CD4-positive, alpha-beta memory T cell (primary cell): ENCODE measurements around the gene AHSG. TPM values are rescaled to one million over a fixed set of nuclear protein-coding genes. Genes with fewer than 3 reads are reported as not detected.

Source experiments
- CTCF ChIA-PET: fragments of 350-600 bp; sonication (Branson Sonifier 250); formaldehyde crosslinking; loops from one replicate; lab custom pipeline; 2021; ENCODE audit warnings: inconsistent platforms; ENCODE audit not compliant: partially characterized antibody; lab: Charles Lee
- POLR2A ChIA-PET: fragments of 350-600 bp; sonication (Branson Sonifier 250); formaldehyde crosslinking; loops from one replicate; lab custom pipeline; 2021; ENCODE audit not compliant: partially characterized antibody; lab: Charles Lee
- DNase-seq, 5 donors: peaks; one replicate each; pipeline versions ENCODE4 v3.0.0 to v3.0.0-alpha.2; 2020 to 2022; ENCODE audit warnings: mixed read lengths in 1 of 5
- H3K27ac ChIP-seq: one replicate; pipeline ENCODE4 v1.7.0; 2013; ENCODE audit warnings: low read depth, low read length
- H3K27me3 ChIP-seq: 2 replicates; pipeline ENCODE4 v1.7.0; 2013; ENCODE audit warnings: mild to moderate bottlenecking, low read length, moderate library complexity; ENCODE audit not compliant: insufficient read depth
- H3K36me3 ChIP-seq: 2 replicates; pipeline ENCODE4 v1.7.0; 2013; ENCODE audit warnings: mild to moderate bottlenecking, low read length, moderate library complexity; ENCODE audit not compliant: insufficient read depth
- H3K4me1 ChIP-seq: 2 replicates; pipeline ENCODE4 v1.7.0; 2013; ENCODE audit warnings: mild to moderate bottlenecking, low read length, moderate library complexity; ENCODE audit not compliant: insufficient read depth
- H3K4me3 ChIP-seq, 2 donors: one replicate each; pipeline ENCODE4 v1.7.0; 2013; ENCODE audit warnings: low read length in 2 of 2, mild to moderate bottlenecking in 1 of 2
- H3K9me3 ChIP-seq, 2 donors: one replicate each; pipeline ENCODE4 v1.7.0; 2013; ENCODE audit warnings: low read length in 2 of 2, control low read depth in 1 of 2; ENCODE audit not compliant: control insufficient read depth in 1 of 2
- H3K27ac Mint-ChIP-seq, 7 donors: one replicate each; pipeline ENCODE4 v1.8.0; 2020 to 2021; ENCODE audit warnings: mixed read lengths in 7 of 7, mild to moderate bottlenecking in 6 of 7, inconsistent platforms in 3 of 7, moderate library complexity in 3 of 7
- H3K27me3 Mint-ChIP-seq, 2 donors: one replicate each; pipeline ENCODE4 v1.8.0; 2020 to 2021; ENCODE audit warnings: mixed read lengths in 2 of 2
- H3K36me3 Mint-ChIP-seq, 2 donors: one replicate each; pipeline ENCODE4 v1.8.0; 2020 to 2021; ENCODE audit warnings: mixed read lengths in 2 of 2, inconsistent platforms in 1 of 2, mild to moderate bottlenecking in 1 of 2
- H3K4me1 Mint-ChIP-seq, 4 donors: one replicate each; pipeline ENCODE4 v1.8.0; 2020 to 2021; ENCODE audit warnings: mixed read lengths in 4 of 4, mild to moderate bottlenecking in 1 of 4
- H3K4me3 Mint-ChIP-seq, 8 donors: one replicate each; pipeline ENCODE4 v1.8.0; 2020 to 2021; ENCODE audit warnings: mixed read lengths in 8 of 8, mild to moderate bottlenecking in 7 of 8, moderate library complexity in 6 of 8, inconsistent platforms in 3 of 8
- H3K9me3 Mint-ChIP-seq, 8 donors: one replicate each; pipeline ENCODE4 v1.8.0; 2020 to 2021; ENCODE audit warnings: mixed read lengths in 8 of 8, mild to moderate bottlenecking in 5 of 8, inconsistent platforms in 3 of 8, moderate library complexity in 1 of 8
- intact Hi-C: fragments of 100-400 bp; cut with micrococcal nuclease; formaldehyde crosslinking; loops from one replicate; pipeline ENCODE4 v1.15.1; 2023
- polyA plus RNA-seq, 2 donors: library from polyadenylated mRNA; unstranded; fragments of 300-500 nt; fragmentation: Illumina TruSeq; gene quantifications; one replicate each; pipeline ENCODE4 v1.2.3, GENCODE V29; 2021
- total RNA-seq, 2 experiments: library from RNA; stranded (reverse); gene quantifications; one replicate each; pipeline ENCODE4 v1.2.3, GENCODE V29; 2021

Gene AHSG
- total and polyA plus RNA-seq, 4 experiments from 2014 or later: not detected

GRCh38 chr3:186663361-186664118 lies 50.7 kb downstream of the AHSG start:
- peaks cover 11 to 28% of the 10 kb centered on the region in 2 donors for H3K27me3 Mint-ChIP-seq
- ChIA-PET CTCF (interaction anchor here (1.0 kb wide), 1 partner anchor 8 kb away, joined by 3 read pairs; no protein-coding TSS in a partner anchor), POLR2A (no interaction called here)
- intact Hi-C loops: no loop called here
- H3K4me3 Mint-ChIP-seq: no peak overlapping the region
- no peak overlapping the region for H3K27ac Mint-ChIP-seq
- H3K27me3 ChIP-seq: peaks cover 3% of the 10 kb centered on the region
- no peak overlapping the region for H3K27ac ChIP-seq
- H3K4me1 Mint-ChIP-seq: peaks cover 0 to 3% (median 0%) of the 10 kb centered on the region in 4 donors
- no peaks in the 10 kb centered on the region for H3K36me3 Mint-ChIP-seq
- H3K4me1 ChIP-seq: no peaks in the 10 kb centered on the region
- peaks cover 0 to 2% (median 0%) of the 10 kb centered on the region in 8 donors for H3K9me3 Mint-ChIP-seq
- no peak for DNase-seq
- no peaks in the 10 kb centered on the region for H3K36me3 ChIP-seq
- H3K4me3 ChIP-seq: no peak overlapping the region
- no peaks in the 10 kb centered on the region for H3K9me3 ChIP-seq

GRCh38 chr3:186664119-186664495 lies 51.2 kb downstream of the AHSG start:
- Histone ChIP-seq H3K4me1 (no peaks in the 10 kb centered on the region), H3K36me3 (no peaks in the 10 kb centered on the region), H3K27me3 (peaks cover 3% of the 10 kb centered on the region), H3K27ac (no peak overlapping the region), H3K4me3 (no peak overlapping the region), H3K9me3 (no peaks in the 10 kb centered on the region)
- no peaks in the 10 kb centered on the region for H3K36me3 Mint-ChIP-seq
- ChIA-PET POLR2A (no interaction called here), CTCF (interaction anchor here (1.0 kb wide), 1 partner anchor 9 kb away, joined by 3 read pairs; no protein-coding TSS in a partner anchor)
- no peak for DNase-seq
- intact Hi-C loops: no loop called here
- H3K4me1 Mint-ChIP-seq: peaks cover 0 to 3% (median under 1%) of the 10 kb centered on the region in 4 donors
- H3K9me3 Mint-ChIP-seq: peaks cover 0 to 2% (median 0%) of the 10 kb centered on the region in 8 donors
- H3K27me3 Mint-ChIP-seq: peaks cover 8 to 25% of the 10 kb centered on the region in 2 donors
- no peak overlapping the region for H3K27ac Mint-ChIP-seq
- H3K4me3 Mint-ChIP-seq: no peak overlapping the region

GRCh38 chr3:186664506-186664905 lies 51.6 kb downstream of the AHSG start:
- peaks cover 8 to 21% of the 10 kb centered on the region in 2 donors for H3K27me3 Mint-ChIP-seq
- Histone ChIP-seq H3K27ac (no peak overlapping the region), H3K9me3 (no peaks in the 10 kb centered on the region), H3K27me3 (peaks cover 3% of the 10 kb centered on the region), H3K36me3 (no peaks in the 10 kb centered on the region), H3K4me1 (no peaks in the 10 kb centered on the region), H3K4me3 (no peak overlapping the region)
- DNase-seq: no peak
- CTCF ChIA-PET: interaction anchor here (1.0 kb wide), 1 partner anchor 9 kb away, joined by 3 read pairs; no protein-coding TSS in a partner anchor
- POLR2A ChIA-PET: no interaction called here
- peaks cover 0 to 2% (median 0%) of the 10 kb centered on the region in 8 donors for H3K9me3 Mint-ChIP-seq
- peaks cover 0 to 4% (median 2%) of the 10 kb centered on the region in 4 donors for H3K4me1 Mint-ChIP-seq
- no peak overlapping the region for H3K27ac Mint-ChIP-seq
- H3K4me3 Mint-ChIP-seq: no peak overlapping the region
- H3K36me3 Mint-ChIP-seq: no peaks in the 10 kb centered on the region
- intact Hi-C loops: no loop called here

- intact Hi-C loops: no loop called here
- Mint-ChIP-seq H3K36me3 (no peaks in the 10 kb centered on the region), H3K9me3 (peaks cover 0 to 2% (median 0%) of the 10 kb centered on the region in 8 donors), H3K27ac (peak within 1 kb of the TSS in 1 of 7 donors; percentile 14), H3K4me3 (no peak within 1 kb of the TSS), H3K27me3 (peaks cover 8 to 21% of the 10 kb centered on the region in 2 donors), H3K4me1 (peaks cover 0 to 9% (median 3%) of the 10 kb centered on the region in 4 donors)
- Histone ChIP-seq H3K4me3 (no peak within 1 kb of the TSS), H3K36me3 (no peaks in the 10 kb centered on the region), H3K27ac (no peak within 1 kb of the TSS), H3K4me1 (no peaks in the 10 kb centered on the region), H3K9me3 (no peaks in the 10 kb centered on the region), H3K27me3 (peaks cover 3% of the 10 kb centered on the region)
- ChIA-PET CTCF (no interaction called here), POLR2A (no interaction called here)
- no peak for DNase-seq
Observed at GRCh38 chr3:186665625-186666188, 52.8 kb downstream of the AHSG start, which contains the start of gene HRG. HRG (plus strand) TSS chr3:186666014; CDS start chr3:186666032, 18 bp downstream.

- Mint-ChIP-seq H3K9me3 (peaks cover 0 to 2% (median 0%) of the 10 kb centered on the region in 8 donors), H3K4me1 (peaks cover 0 to 9% (median 3%) of the 10 kb centered on the region in 4 donors), H3K27ac (no peak overlapping the region), H3K36me3 (no peaks in the 10 kb centered on the region), H3K4me3 (no peak overlapping the region), H3K27me3 (peaks cover 11 to 18% of the 10 kb centered on the region in 2 donors)
- Histone ChIP-seq H3K4me1 (no peaks in the 10 kb centered on the region), H3K4me3 (no peak overlapping the region), H3K9me3 (no peaks in the 10 kb centered on the region), H3K27ac (no peak overlapping the region), H3K27me3 (peaks cover 3% of the 10 kb centered on the region), H3K36me3 (no peaks in the 10 kb centered on the region)
- POLR2A ChIA-PET: no interaction called here
- DNase-seq: no peak
- CTCF ChIA-PET: interaction anchor here (0.6 kb wide), 1 partner anchor 57 kb away, joined by 3 read pairs; no protein-coding TSS in a partner anchor
- intact Hi-C loops: no loop called here
Observed at GRCh38 chr3:186668426-186668825, 55.6 kb downstream of the AHSG start.

- no peak overlapping the region for H3K4me3 Mint-ChIP-seq
Observed at GRCh38 chr3:186669378-186670084, 56.7 kb downstream of the AHSG start.

GRCh38 chr3:186670155-186670554 lies 57.3 kb downstream of the AHSG start:
- H3K9me3 Mint-ChIP-seq: peaks cover 0 to 2% (median 0%) of the 10 kb centered on the region in 8 donors
- H3K27me3 ChIP-seq: no peaks in the 10 kb centered on the region
- no peaks in the 10 kb centered on the region for H3K36me3 ChIP-seq
- no peak for DNase-seq
- CTCF ChIA-PET: no interaction called here
- no peak overlapping the region for H3K4me3 ChIP-seq
- no peaks in the 10 kb centered on the region for H3K36me3 Mint-ChIP-seq
- H3K27ac Mint-ChIP-seq: no peak overlapping the region
- peaks cover 0 to 9% (median 3%) of the 10 kb centered on the region in 4 donors for H3K4me1 Mint-ChIP-seq
- POLR2A ChIA-PET: no interaction called here
- intact Hi-C loops: no loop called here
- no peaks in the 10 kb centered on the region for H3K9me3 ChIP-seq
- H3K27me3 Mint-ChIP-seq: peaks cover 14 to 16% of the 10 kb centered on the region in 2 donors
- no peak overlapping the region for H3K4me3 Mint-ChIP-seq
- H3K27ac ChIP-seq: no peak overlapping the region
- no peaks in the 10 kb centered on the region for H3K4me1 ChIP-seq

More at GRCh38 chr3:186669378-186670084, 56.7 kb downstream of the AHSG start:
- peaks cover 0 to 2% (median 0%) of the 10 kb centered on the region in 8 donors for H3K9me3 Mint-ChIP-seq
- ChIA-PET CTCF (no interaction called here), POLR2A (no interaction called here)
- H3K4me1 Mint-ChIP-seq: peaks cover 0 to 9% (median 3%) of the 10 kb centered on the region in 4 donors
- Histone ChIP-seq H3K4me3 (no peak overlapping the region), H3K36me3 (no peaks in the 10 kb centered on the region), H3K27ac (no peak overlapping the region), H3K9me3 (no peaks in the 10 kb centered on the region), H3K27me3 (no peaks in the 10 kb centered on the region), H3K4me1 (no peaks in the 10 kb centered on the region)
- H3K36me3 Mint-ChIP-seq: no peaks in the 10 kb centered on the region
- H3K27ac Mint-ChIP-seq: no peak overlapping the region
- no peak for DNase-seq
- peaks cover 10 to 14% of the 10 kb centered on the region in 2 donors for H3K27me3 Mint-ChIP-seq
- intact Hi-C loops: no loop called here
